NB4 (cell line): Measurements from ENCODE around the gene GALNT18.
A peak's percentile ranks its signal among the peaks of the same experiment; 100 is the strongest.

Experiments used
- DNase-seq: peaks from one replicate; pipeline ENCODE4 v3.0.0; 2010; ENCODE audit warnings: low read depth
- H3K4me3 ChIP-seq: one replicate; pipeline ENCODE4 v1.5.1; 2011; ENCODE audit warnings: mild to moderate bottlenecking, low read depth, low read length, moderate library complexity
- MYC ChIP-seq: IDR thresholded peaks from 2 replicates; pipeline ENCODE4 v1.6.1; 2011; ENCODE audit warnings: low read depth, low read length
- POLR2A ChIP-seq: IDR thresholded peaks from 2 replicates; pipeline ENCODE4 v1.6.1; 2011; ENCODE audit warnings: mild to moderate bottlenecking; ENCODE audit not compliant: insufficient read length; ENCODE audit errors: extremely low read depth
- TF ChIP-seq, protein P1 (sequence below): IDR thresholded peaks from 2 replicates; pipeline ENCODE4 v1.6.1; 2011; ENCODE audit warnings: low read depth, low read length
- TF ChIP-seq, protein P2 (sequence below): IDR thresholded peaks from one replicate; pipeline ENCODE4 v1.5.1; 2012; ENCODE audit warnings: low read depth, low read length

The GALNT18 gene

DNA sequence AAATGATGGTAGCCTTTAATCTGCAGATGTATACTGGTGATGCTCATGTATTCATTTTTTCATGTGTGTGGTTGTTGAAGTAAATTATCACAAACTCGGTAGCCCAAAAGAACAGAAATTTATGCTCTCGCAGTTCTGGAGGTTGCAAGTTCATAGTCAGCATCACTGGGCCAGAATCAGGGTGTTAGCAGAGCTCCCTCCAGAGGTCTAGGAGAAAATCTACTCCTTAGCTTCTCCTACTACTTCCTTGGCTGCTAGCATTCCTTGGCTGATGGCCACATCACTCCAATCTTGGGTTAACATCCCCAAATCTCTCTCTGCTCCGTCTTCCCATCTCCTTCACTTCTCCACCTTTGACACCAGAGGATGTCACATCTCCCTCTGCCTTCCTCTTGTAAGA is 45.3 kb upstream of the GALNT18 start:
- TF ChIP-seq, protein P1, sequence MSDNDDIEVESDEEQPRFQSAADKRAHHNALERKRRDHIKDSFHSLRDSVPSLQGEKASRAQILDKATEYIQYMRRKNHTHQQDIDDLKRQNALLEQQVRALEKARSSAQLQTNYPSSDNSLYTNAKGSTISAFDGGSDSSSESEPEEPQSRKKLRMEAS, result no peak
- H3K4me3 ChIP-seq, result no peak overlapping the region
- peak; percentile 15 for DNase-seq

DNA sequence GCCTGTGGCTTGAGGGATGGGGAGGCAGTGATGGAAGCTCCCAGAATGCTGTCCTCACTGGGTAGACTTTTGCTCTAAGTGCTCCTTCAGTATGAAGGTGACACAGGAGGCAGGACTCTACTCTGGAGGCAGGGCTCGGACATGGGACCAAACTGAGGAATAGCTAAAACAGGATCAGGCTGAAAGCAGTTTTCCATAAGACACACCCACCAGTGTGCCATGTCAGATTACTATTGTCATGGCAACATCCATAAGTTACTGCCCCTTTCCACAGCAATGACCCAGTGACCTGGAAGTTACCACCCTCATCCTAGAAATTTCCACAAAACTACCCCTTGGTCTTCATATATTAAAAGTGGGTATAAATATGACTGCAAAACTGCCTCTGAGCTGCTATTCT is 43.6 kb upstream of the GALNT18 start:
- no peak for DNase-seq
- H3K4me3 ChIP-seq, result no peak overlapping the region
- no peak for TF ChIP-seq POLR2A
- TF ChIP-seq, protein P2, sequence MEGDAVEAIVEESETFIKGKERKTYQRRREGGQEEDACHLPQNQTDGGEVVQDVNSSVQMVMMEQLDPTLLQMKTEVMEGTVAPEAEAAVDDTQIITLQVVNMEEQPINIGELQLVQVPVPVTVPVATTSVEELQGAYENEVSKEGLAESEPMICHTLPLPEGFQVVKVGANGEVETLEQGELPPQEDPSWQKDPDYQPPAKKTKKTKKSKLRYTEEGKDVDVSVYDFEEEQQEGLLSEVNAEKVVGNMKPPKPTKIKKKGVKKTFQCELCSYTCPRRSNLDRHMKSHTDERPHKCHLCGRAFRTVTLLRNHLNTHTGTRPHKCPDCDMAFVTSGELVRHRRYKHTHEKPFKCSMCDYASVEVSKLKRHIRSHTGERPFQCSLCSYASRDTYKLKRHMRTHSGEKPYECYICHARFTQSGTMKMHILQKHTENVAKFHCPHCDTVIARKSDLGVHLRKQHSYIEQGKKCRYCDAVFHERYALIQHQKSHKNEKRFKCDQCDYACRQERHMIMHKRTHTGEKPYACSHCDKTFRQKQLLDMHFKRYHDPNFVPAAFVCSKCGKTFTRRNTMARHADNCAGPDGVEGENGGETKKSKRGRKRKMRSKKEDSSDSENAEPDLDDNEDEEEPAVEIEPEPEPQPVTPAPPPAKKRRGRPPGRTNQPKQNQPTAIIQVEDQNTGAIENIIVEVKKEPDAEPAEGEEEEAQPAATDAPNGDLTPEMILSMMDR, result no peak
- TF ChIP-seq MYC, result no peak
- TF ChIP-seq, protein P1, result no peak

DNA sequence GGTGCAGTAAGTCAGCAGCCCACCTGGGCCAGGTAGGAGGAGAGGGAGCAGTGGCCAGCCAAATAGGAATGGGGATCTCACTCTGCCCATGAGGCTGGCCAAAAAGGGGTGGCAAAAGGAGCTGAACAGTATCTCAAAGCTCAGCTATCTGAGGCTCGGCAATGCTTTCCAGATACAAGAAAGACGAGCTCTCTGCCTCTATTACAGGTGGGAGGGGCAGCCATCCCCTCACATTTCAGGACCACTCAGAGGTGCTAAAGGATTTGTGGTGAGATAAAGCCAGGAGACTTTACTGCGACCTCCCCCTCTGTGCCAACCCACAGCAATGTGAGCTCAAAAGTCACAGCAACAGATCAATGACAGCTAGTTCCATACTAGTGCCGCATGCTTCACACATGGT is 42.1 kb upstream of the GALNT18 start:
- TF ChIP-seq, protein P1, result no peak
- TF ChIP-seq MYC, result no peak
- TF ChIP-seq, protein P2, result no peak
- TF ChIP-seq POLR2A, result no peak
- DNase-seq, result no peak

DNA sequence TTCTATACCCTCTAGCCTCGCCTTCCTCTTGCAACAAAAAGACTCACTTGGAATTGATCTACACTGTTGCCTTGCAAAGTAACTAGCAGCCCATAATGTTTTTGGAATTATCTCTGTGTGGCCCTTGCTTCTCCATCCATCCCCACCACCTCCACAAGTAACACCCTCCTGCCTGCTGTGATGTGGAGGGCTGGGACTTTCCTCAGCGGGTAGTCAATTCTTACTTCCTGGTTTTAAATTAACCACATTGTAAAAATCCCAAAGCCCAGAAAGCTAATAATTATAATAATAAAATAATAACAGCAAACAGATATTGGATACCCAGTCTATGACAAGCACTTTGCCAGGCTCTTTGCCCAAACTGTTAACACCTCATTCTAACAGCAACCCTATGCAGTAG is 40.8 kb upstream of the GALNT18 start:
- H3K4me3 ChIP-seq, result no peak overlapping the region
- TF ChIP-seq, protein P2, result no peak
- TF ChIP-seq MYC, result no peak
- TF ChIP-seq POLR2A, result no peak
- TF ChIP-seq, protein P1, result no peak
- no peak for DNase-seq

More for the DNA sequence above, 42.1 kb upstream of the GALNT18 start:
- no peak overlapping the region for H3K4me3 ChIP-seq

DNA sequence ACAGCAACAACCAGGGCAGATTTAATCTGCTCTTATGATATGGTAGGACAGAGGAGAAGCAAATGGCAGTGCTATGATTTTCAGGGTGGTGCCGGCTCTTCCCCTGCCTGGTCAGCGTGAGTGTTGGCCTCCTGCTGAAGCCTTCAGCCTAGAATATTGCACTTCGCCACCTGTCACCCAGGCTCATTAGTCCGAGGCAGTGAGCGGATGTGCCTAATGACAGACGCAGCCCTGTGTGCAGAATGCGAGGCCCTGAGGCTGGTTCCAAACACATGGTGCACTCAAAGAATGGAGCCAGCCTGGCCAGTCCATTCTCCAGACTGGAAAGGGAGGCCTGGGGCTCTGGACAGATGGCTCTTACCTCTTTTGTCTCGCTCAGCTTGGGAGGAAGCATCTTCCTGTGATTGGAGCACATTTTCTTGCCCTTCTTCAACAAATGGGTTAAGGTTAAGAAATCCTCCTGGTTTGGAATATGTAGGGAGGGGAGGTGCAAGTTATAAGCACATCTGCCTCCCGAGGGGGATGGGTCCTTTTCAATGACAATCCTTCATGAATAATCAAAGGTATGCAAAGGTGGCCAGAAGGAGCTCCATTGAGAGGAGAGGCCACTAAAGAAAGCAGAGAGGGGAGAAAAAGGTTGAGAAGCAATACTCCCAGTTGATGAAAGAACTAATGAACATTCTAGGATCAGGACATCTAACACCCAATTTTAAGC is 39.7 kb upstream of the GALNT18 start:
- DNase-seq, result no peak
- TF ChIP-seq MYC, result no peak
- TF ChIP-seq, protein P2, result no peak
- no peak for TF ChIP-seq POLR2A
- TF ChIP-seq, protein P1, result no peak
- no peak overlapping the region for H3K4me3 ChIP-seq

DNA sequence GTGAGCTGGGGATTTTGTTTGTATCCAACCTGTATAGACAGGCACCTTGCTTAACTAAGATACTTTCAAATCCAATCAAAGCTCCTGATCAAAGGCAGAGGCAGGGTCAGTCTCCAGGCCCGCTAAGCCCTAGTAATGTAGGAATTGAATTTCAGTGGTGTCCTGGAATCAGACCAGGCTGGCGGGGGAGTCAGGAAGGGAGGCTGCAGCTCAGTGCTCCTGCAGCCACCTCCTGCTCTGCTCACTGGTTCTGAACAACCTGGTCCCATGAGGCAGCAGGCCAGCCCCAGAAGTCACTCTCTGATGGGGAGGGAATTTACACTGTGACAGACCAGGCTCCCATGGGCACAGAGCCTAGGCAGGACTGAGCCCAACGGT is 38.5 kb upstream of the GALNT18 start:
- H3K4me3 ChIP-seq, result no peak overlapping the region
- no peak for TF ChIP-seq MYC
- TF ChIP-seq, protein P2, result no peak
- no peak for TF ChIP-seq POLR2A
- TF ChIP-seq, protein P1, result no peak
- DNase-seq, result no peak
